HG02623 (cell line): ENCODE data around the gene GJB6.

Experiments
- ATAC-seq: cut with Tn5 transposase; IDR thresholded peaks from one replicate; pipeline ENCODE4 v1.9.1; 2021; ENCODE audit warnings: moderate library complexity; ENCODE audit not compliant: unreplicated experiment

GJB6 gene

GRCh38 chr13:20227730-20228129 is 4.4 kb downstream of the GJB6 start:
- ATAC-seq: no peak

DNA sequence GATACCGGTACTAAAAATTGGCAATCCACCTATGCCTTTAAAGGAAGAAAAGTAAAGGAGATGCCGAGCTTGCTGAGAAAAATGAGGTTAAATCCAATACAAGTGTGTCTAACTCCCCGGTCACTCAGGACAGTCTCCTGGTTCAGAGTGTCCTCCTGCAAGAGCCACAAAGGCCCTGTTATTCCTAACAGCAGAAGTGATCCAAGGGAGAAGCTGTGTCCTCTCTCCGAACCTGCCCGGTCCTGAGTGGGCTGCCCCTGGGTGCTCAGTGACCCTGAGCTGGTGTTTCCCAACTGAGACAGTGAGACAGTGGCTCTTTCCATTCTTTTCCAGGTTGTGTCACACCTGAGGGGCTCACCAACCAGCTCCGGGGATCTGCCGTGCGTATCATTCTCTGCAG is 4.8 kb downstream of the GJB6 start:
- ATAC-seq: no peak

DNA sequence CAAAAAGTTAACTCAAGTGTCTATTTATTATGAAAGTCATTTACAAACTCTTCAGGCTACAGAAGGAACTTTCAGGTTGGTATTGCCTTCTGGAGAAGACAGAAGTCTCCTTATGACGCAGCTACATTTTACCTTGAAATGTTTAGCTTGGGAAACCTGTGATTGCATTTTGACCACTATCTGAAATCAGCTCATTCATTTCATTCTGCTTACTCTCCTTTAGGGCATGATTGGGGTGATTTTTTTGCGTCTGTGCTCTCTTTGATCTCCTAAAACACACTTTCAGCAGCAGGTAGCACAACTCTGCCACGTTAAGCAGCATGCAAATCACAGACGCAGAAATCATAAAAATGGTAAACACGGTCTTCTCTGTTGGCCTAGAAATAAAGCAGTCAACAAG is 9.6 kb downstream of the GJB6 start:
- ATAC-seq: no peak

GRCh38 chr13:20221772-20222171 is 10.3 kb downstream of the GJB6 start:
- no peak for ATAC-seq

DNA sequence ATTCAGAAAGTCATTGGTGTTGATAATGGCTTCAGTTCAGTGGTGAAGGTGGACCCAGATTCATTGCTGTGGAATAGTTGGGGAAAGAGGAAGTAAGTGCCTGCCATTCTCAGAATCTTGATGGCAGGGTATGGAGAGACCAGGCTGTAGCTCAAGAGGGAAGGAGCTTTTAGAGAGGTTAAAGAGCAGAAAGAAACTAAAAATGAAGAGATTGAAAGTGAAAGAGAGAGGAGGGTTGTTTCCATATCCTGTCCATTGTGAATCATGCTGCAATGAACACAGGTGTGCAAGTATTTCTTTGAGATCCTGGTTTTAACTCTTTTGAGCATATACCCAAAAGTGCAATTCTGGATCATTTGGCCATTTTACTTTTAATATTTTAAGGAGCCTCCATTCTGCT is 12.5 kb downstream of the GJB6 start:
- peak; percentile 93 for ATAC-seq

DNA sequence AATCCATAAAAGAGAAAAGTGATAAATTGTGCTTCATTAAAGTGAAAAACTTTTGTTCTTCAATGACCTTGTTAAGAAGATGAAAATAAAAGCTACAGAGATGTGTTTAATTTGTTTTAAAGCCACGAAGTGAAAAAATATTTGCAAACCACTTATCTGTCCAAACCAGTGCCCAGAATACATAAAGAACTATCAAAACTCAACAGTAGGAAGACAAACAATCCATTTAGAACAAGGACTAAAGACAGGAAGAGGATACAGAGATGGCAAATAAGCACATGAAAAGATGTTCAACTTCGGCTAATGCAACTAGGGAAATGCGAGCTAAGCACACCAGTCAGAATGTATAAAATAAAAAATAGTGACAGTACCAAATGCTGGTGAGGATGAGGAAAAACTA is 15.0 kb downstream of the GJB6 start:
- ATAC-seq: no peak

DNA sequence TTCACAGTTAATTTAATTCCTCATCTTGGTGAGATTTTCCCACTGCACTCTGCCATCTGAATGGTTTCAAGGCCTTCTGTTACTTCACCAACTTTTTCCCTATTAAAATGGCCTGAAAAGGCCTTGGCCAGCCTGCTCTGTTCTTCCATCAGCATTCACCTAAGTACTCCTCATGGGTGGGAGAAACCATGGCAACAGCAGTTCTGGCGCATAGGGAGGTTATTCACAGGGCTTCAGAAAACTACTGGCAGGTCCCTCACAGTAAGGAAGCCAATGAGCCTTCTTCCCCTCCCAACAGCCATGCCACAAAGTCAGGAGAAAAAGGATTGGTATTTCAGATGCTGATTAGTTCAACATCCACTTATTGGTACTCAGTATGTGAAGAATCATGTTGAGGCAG is 22.2 kb downstream of the GJB6 start:
- ATAC-seq: no peak

DNA sequence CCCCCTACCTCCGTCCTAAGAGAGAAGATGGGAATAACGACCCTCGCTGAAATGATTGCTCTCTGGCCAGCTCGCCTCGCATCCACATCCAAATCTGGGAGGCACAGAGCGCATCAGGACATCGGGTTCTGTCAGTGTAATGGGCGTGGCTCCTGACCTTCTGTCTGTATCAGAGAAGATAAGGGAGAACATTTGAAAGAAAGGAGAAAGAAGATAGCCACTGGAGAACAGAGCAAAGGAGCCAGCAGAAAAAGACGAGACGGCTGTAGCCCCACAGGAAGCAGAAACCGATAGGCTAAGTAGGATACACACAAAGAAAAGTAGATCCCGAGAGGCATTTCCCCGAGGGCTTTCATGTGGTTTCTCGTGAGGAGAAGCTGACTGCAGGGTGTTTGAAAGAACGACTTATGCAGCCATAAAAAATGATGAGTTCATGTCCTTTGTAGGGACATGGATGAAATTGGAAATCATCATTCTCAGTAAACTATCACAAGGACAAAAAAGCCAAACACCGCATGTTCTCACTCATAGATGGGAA is 25.4 kb downstream of the GJB6 start:
- ATAC-seq: no peak

DNA sequence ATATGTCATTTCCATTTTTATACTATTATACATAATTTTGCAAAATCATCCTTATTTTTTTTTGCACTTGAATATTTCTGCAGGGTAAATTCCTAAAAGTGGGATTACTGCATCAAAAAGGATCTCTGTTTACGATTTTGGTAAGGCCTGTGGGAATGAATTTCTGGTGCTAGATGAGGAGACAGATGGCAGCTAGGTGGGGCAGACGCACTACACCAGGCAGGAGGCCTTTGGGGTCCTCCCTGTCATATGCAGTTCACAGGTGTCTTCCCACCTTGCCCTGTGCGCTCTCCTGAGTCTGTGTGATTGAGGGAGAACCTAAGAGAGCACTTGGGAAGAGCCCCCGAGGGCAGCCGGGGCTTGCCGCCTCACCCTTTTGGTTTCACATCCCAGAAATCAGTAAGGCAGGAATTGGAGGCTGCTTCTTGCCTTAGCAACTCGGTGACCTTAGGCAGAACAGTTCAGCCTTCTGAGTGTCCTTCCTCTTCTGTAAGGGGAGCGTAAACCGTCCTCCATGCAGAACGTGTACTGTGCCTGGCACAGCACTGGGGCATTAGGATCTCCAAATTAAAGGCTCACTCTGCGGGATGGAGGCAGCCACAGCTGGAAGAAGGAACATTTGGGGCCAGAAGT is 25.9 kb downstream of the GJB6 start:
- no peak for ATAC-seq

DNA sequence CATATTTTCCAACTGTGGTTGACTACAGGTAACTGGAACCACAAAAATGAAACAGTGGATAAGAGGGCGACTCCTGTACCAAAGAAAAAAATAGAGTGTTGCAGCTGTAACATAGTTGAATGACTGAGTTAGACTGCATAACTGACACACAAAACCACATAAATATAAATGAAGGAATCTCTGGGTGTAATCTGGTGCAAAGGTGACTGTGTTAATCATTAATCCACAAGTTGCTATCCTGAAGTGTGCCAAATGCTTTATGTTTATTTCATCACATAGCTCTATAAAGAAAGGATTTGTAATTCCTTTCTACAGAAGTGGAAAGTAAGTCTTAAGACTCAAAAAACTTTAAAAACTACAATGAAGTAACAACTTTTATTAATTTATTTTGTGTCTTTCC is 33.3 kb downstream of the GJB6 start:
- no peak for ATAC-seq

GRCh38 chr13:20197361-20197834 is 34.7 kb downstream of the GJB6 start:
- ATAC-seq: no peak

- no peak for ATAC-seq
Measured at GRCh38 chr13:20195801-20196200, 36.3 kb downstream of the GJB6 start.

- no peak for ATAC-seq
Measured at GRCh38 chr13:20193907-20194631, 38.0 kb downstream of the GJB6 start.

GRCh38 chr13:20193162-20193906 is 38.8 kb downstream of the GJB6 start:
- ATAC-seq: no peak

DNA sequence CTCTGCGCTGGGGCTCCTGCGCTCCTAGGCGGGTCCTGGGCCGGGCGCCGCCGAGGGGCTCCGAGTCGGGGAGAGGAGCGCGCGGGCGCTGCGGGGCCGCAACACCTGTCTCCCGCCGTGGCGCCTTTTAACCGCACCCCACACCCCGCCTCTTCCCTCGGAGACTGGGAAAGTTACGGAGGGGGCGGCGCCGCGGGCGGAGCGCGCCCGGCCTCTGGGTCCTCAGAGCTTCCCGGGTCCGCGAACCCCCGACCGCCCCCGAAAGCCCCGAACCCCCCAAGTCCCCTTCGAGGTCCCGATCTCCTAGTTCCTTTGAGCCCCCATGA is 39.3 kb downstream of the GJB6 start, which contains the start of gene GJB2:
TSS of gene GJB2 (minus strand) at position 103 of the 326 bp plus-strand sequence. CDS start 3,357 bp downstream, outside the sequence.
- ATAC-seq: no peak

GRCh38 chr13:20192158-20192835 is 39.8 kb downstream of the GJB6 start:
- no peak for ATAC-seq

- no peak for ATAC-seq
Measured at GRCh38 chr13:20191311-20192157, 40.6 kb downstream of the GJB6 start.

GRCh38 chr13:20190481-20191310 is 41.4 kb downstream of the GJB6 start:
- ATAC-seq: no peak

DNA sequence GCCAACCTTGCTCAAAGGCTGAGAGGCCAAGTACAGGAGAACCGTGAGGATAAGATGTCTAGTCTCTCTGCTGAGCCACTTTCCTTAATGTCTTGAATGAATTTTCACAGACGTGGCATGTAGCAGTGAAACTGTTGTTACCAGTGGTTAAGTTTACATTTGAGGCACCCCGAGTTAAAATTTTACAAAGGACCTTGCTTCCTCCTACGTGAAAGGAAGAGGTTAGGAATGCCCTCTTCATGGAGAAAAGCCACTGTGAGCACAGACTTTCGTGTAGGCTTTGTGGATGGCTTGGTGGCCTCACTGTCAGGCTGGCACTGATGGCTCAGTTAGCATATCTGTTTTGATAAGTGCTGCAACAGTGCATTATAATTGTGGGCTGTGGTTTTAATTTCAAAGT is 42.0 kb downstream of the GJB6 start:
- no peak for ATAC-seq
